KMS-11 (cell line): ENCODE data around the gene SRL.

Source experiments
- H2AFZ ChIP-seq: fragments of 200-600 bp; sonication (generic); 2 replicates; pipeline ENCODE4 v1.6.1; 2016; ENCODE audit warnings: antibody characterized with exemption, mixed run types, low read depth
- H3K27ac ChIP-seq: fragments of 200-600 bp; sonication (generic); 2 replicates; pipeline ENCODE4 v1.6.1; 2016; ENCODE audit warnings: mild to moderate bottlenecking, mixed run types
- H3K27me3 ChIP-seq: fragments of 200-600 bp; sonication (generic); 2 replicates; pipeline ENCODE4 v1.6.1; 2017; ENCODE audit warnings: mild to moderate bottlenecking, low read depth, mixed run types, moderate library complexity; ENCODE audit not compliant: insufficient read depth
- H3K36me3 ChIP-seq: fragments of 200-600 bp; sonication (generic); 2 replicates; pipeline ENCODE4 v1.6.1; 2017; ENCODE audit warnings: mild to moderate bottlenecking, mixed run types; ENCODE audit not compliant: insufficient read depth
- H3K4me1 ChIP-seq: fragments of 200-600 bp; sonication (generic); 2 replicates; pipeline ENCODE4 v1.6.1; 2016; ENCODE audit warnings: mild to moderate bottlenecking, low read depth, mixed run types; ENCODE audit not compliant: poor library complexity, severe bottlenecking
- H3K4me2 ChIP-seq: fragments of 200-600 bp; sonication (generic); 2 replicates; pipeline ENCODE4 v1.7.0; 2016; ENCODE audit warnings: mild to moderate bottlenecking, mixed run types
- H3K4me3 ChIP-seq: fragments of 200-600 bp; sonication (generic); IDR thresholded peaks from 2 replicates; pipeline ENCODE4 v1.6.1; 2017; ENCODE audit warnings: low read depth, low read length, mixed read lengths; ENCODE audit not compliant: insufficient read depth
- H3K79me2 ChIP-seq: fragments of 200-600 bp; sonication (generic); 2 replicates; pipeline ENCODE4 v1.6.1; 2016; ENCODE audit warnings: low read depth, mixed run types; ENCODE audit not compliant: insufficient read depth
- H3K9ac ChIP-seq: fragments of 200-600 bp; sonication (generic); 2 replicates; pipeline ENCODE4 v1.6.1; 2016; ENCODE audit warnings: mild to moderate bottlenecking, mixed run types
- H4K20me1 ChIP-seq: fragments of 200-600 bp; sonication (generic); 2 replicates; pipeline ENCODE4 v1.6.1; 2016; ENCODE audit warnings: mild to moderate bottlenecking, mixed run types; ENCODE audit not compliant: insufficient read depth
- CTCF ChIP-seq: fragments of 200-600 bp; sonication (generic); conservative IDR thresholded peaks from 2 replicates; pipeline ENCODE4 v1.6.1; 2017; ENCODE audit warnings: low read depth, mild to moderate bottlenecking, antibody characterized with exemption, low read length, moderate library complexity, mixed read lengths

Gene SRL

GRCh38 chr16:4204521-4204920 lies 37.4 kb downstream of the SRL start:
- Histone ChIP-seq H3K9ac (no peak overlapping the region), H3K27ac (no peak overlapping the region), H3K4me2 (no peak overlapping the region), H3K4me1 (no peaks in the 10 kb centered on the region), H3K27me3 (peaks cover 18% of the 10 kb centered on the region; the same call in 1 of the 2 replicates), H3K36me3 (no peaks in the 10 kb centered on the region), H3K4me3 (no peak overlapping the region), H2AFZ (no peak overlapping the region), H4K20me1 (no peaks in the 10 kb centered on the region), H3K79me2 (no peaks in the 10 kb centered on the region)
- TF ChIP-seq CTCF = no peak

DNA sequence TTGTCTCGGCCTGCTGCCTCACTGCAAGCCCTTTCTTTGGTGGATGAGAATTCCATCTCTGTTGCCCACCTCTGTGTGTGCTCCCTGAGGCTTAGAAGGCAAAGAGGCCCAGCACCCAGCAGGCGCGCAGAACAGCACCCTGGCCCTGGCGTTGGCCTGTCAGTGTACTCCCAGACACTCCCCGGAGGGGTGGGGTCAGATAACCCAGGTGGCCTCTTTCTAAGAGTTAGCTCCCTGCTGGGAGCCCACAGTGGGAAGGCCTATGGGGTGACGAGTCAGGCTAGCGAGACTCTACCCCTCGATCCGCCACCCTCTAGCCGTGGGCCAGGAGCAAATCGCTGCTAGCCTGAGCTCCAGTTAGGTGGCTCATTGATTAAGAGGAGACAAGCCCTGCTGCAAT lies 38.1 kb downstream of the SRL start:
- no peak for TF ChIP-seq CTCF
- Histone ChIP-seq H3K4me2 (no peak overlapping the region), H3K79me2 (no peaks in the 10 kb centered on the region), H3K27ac (no peak overlapping the region), H3K9ac (no peak overlapping the region), H3K4me1 (no peaks in the 10 kb centered on the region), H2AFZ (no peak overlapping the region), H3K4me3 (no peak overlapping the region), H4K20me1 (no peaks in the 10 kb centered on the region), H3K27me3 (peaks cover 18% of the 10 kb centered on the region; the same call in 1 of the 2 replicates), H3K36me3 (no peaks in the 10 kb centered on the region)

DNA sequence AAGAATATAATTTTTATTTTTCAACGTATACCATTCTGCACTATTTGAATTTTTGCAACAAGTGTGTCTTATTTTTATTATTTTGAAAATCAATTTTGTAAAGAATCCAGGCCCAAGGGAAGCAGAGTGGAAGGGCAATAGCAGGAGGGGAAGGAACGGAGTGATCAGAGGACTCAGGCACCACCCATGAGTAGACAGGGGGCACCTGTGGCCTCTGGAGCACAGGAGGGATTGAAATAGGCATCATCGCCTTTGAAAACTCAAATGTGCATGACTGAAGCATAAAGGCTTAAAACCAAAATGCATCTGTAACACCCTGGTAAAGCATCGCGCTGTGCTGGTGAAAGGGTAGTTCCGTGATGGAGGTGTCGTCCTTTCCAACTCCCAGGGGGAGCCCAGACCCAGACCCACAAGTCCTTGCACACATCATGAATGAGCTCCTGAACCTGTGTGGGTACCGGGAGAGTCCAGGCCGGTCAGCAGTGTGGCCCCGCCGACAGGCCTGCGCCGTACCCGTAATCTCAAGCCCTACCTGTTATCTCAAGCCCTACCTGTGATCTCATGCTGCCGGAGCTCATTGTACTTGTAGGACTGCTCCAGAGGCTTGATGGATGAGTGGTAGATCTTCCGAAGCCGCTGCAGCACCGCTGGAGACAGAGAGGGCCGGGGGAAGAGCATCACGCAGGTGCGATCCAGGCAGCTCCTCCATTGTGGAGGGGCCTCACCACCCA lies 39.1 kb downstream of the SRL start:
- no peak overlapping the region for H3K9ac ChIP-seq
- no peak overlapping the region for H3K4me3 ChIP-seq
- H3K27ac ChIP-seq = no peak overlapping the region
- no peaks in the 10 kb centered on the region for H4K20me1 ChIP-seq
- H2AFZ ChIP-seq = no peak overlapping the region
- H3K4me1 ChIP-seq = no peaks in the 10 kb centered on the region
- H3K79me2 ChIP-seq = no peaks in the 10 kb centered on the region
- no peak for TF ChIP-seq CTCF
- H3K4me2 ChIP-seq = no peak overlapping the region
- peaks cover 11% of the 10 kb centered on the region; the same call in 1 of the 2 replicates for H3K27me3 ChIP-seq
- H3K36me3 ChIP-seq = no peaks in the 10 kb centered on the region

DNA sequence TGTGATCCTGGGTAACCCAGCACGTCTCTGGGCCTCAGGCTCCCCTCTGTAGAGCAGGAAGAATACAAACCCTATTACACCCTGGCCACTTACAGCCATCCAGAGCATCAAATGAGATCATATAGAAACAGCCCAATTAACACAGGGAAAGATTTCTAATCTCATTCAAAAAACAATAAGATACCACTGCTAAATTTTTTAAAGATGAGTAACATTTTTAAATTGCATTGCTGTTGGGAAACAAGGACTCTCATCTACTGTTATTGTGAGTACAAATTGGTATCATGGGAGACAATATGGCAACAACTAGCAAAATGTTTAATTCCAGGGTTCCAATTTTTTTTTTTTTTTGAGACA lies 41.1 kb downstream of the SRL start:
- H3K4me2 ChIP-seq = no peak overlapping the region
- H3K27me3 ChIP-seq = no peaks in the 10 kb centered on the region; the same call in 1 of the 2 replicates
- H3K9ac ChIP-seq = no peak overlapping the region
- no peaks in the 10 kb centered on the region for H3K4me1 ChIP-seq
- H3K27ac ChIP-seq = no peak overlapping the region
- no peaks in the 10 kb centered on the region for H3K36me3 ChIP-seq
- H3K4me3 ChIP-seq = no peak overlapping the region
- H3K79me2 ChIP-seq = no peaks in the 10 kb centered on the region
- H2AFZ ChIP-seq = no peak overlapping the region
- H4K20me1 ChIP-seq = no peaks in the 10 kb centered on the region
- no peak for TF ChIP-seq CTCF
